Activated B cell treated with CpG ODN at 0.5 μM for 24 hours (primary cell): ENCODE measurements around the gene NEDD9. TPM values are rescaled to one million over a fixed set of nuclear protein-coding genes. Genes with fewer than 3 reads are reported as not detected.

ENCODE experiments used
- ATAC-seq: fragments of 200-7000 bp; cut with Tn5 transposase; one replicate; pipeline ENCODE4 v1.10.0; 2021; ENCODE audit warnings: low read depth, mild to moderate bottlenecking, moderate library complexity
- CTCF ChIA-PET: fragments of 350-600 bp; sonication (Branson Sonifier 250); formaldehyde crosslinking; loops from one replicate; lab custom pipeline; 2021; ENCODE audit warnings: antibody characterized with exemption; lab: Charles Lee
- POLR2A ChIA-PET: fragments of 350-600 bp; sonication (Branson Sonifier 250); formaldehyde crosslinking; loops from one replicate; lab custom pipeline; 2021; ENCODE audit warnings: antibody characterized with exemption; lab: Charles Lee
- DNase-seq: peaks from one replicate; pipeline ENCODE4 v3.0.0; 2022
- H3K27ac Mint-ChIP-seq: one replicate; pipeline ENCODE4 v1.8.0; 2020; ENCODE audit warnings: mixed read lengths
- H3K27me3 Mint-ChIP-seq: one replicate; pipeline ENCODE4 v1.8.0; 2021; ENCODE audit warnings: mixed read lengths
- H3K36me3 Mint-ChIP-seq: one replicate; pipeline ENCODE4 v1.8.0; 2021; ENCODE audit warnings: low read depth, mixed read lengths
- H3K4me1 Mint-ChIP-seq: one replicate; pipeline ENCODE4 v1.8.0; 2021; ENCODE audit warnings: mixed read lengths
- H3K4me3 Mint-ChIP-seq: one replicate; pipeline ENCODE4 v1.8.0; 2020; ENCODE audit warnings: mild to moderate bottlenecking, mixed read lengths
- H3K9me3 Mint-ChIP-seq: one replicate; pipeline ENCODE4 v1.8.0; 2020; ENCODE audit warnings: mixed read lengths
- CTCF ChIP-seq: fragments of 200-600 bp; IDR thresholded peaks from one replicate; pipeline ENCODE4 v1.8.0; 2022; ENCODE audit warnings: antibody characterized with exemption, mild to moderate bottlenecking
- intact Hi-C: fragments of 100-400 bp; cut with micrococcal nuclease; formaldehyde crosslinking; loops from one replicate; pipeline ENCODE4 v1.15.1; 2024
- total RNA-seq: library from RNA; stranded (reverse); gene quantifications from 2 replicates; pipeline ENCODE4 v1.2.3, GENCODE V29; 2022

Gene NEDD9
- total RNA-seq, 1 donor from 2014 or later = 61.9 TPM

GRCh38 chr6:11189865-11190624, 42.4 kb downstream of the NEDD9 start:
- DNase-seq (no peak), ATAC-seq (no peak)
- Mint-ChIP-seq H3K4me1 (no peaks in the 10 kb centered on the region), H3K36me3 (peaks cover 85% of the 10 kb centered on the region), H3K9me3 (no peaks in the 10 kb centered on the region), H3K27me3 (no peaks in the 10 kb centered on the region), H3K27ac (no peak overlapping the region), H3K4me3 (no peak overlapping the region)
- no peak for TF ChIP-seq CTCF
- ChIA-PET POLR2A (interaction anchor here (0.6 kb wide), 1 partner anchor 58 kb away, joined by 3 read pairs; no protein-coding TSS in a partner anchor), CTCF (interaction anchor here (0.9 kb wide), 1 partner anchor 306 kb away, joined by 5 read pairs; no protein-coding TSS in a partner anchor)
- intact Hi-C loops = no loop called here

DNA sequence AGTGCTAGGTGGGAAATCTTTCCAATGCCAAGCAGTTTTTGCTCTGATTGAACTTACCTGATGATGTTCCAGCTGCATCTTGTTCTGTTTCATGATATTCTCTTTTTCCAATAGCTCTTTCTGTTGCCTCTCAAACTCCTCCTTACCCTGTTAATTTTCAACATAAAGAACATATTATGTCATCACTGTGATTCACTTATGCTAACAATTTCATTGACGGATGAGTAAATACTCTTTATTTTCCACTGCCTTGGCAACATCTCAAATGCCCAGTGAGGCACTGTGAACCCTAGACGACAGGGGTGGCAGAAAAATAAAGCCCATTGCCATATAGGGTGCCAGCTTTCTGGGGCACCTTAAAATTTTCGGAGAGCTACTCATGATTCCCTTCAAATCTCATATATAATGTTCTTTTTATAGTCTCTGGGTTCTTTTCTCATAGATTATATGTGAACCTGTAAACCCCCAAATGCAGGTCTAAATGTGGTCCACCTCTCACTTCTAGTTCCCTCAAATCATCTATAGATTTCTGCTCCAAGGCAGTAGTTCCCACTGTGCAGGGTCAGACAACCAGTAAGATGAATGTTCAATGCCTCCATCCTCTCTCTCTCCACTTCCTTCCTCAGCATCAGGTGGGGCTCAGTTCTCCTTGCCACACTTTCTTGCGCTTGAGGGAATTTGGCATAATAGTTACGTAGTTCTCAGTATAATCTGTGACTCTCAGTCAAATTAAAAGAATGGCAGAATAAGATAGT, 44.1 kb downstream of the NEDD9 start:
- Mint-ChIP-seq H3K4me3 (no peak overlapping the region), H3K27me3 (no peaks in the 10 kb centered on the region), H3K36me3 (peaks cover 91% of the 10 kb centered on the region), H3K9me3 (no peaks in the 10 kb centered on the region), H3K27ac (no peak overlapping the region), H3K4me1 (no peaks in the 10 kb centered on the region)
- ATAC-seq (no peak), DNase-seq (no peak)
- CTCF ChIA-PET = interaction anchor here (0.9 kb wide), 1 partner anchor 16 kb away, joined by 5 read pairs; no protein-coding TSS in a partner anchor
- TF ChIP-seq CTCF = no peak
- POLR2A ChIA-PET = interaction anchor here (0.6 kb wide), 1 partner anchor 464 kb away, joined by 3 read pairs; no protein-coding TSS in a partner anchor
- intact Hi-C loops = no loop called here

GRCh38 chr6:11187301-11187700, 45.2 kb downstream of the NEDD9 start:
- peaks cover 93% of the 10 kb centered on the region for H3K36me3 Mint-ChIP-seq
- DNase-seq = no peak
- no peaks in the 10 kb centered on the region for H3K4me1 Mint-ChIP-seq
- no peak overlapping the region for H3K4me3 Mint-ChIP-seq
- ChIA-PET POLR2A (interaction anchor here (1.2 kb wide), 1 partner anchor 272 kb away, joined by 3 read pairs; no protein-coding TSS in a partner anchor), CTCF (interaction anchor here (1.3 kb wide), 1 partner anchor 388 kb away, joined by 4 read pairs; no protein-coding TSS in a partner anchor)
- no peaks in the 10 kb centered on the region for H3K27me3 Mint-ChIP-seq
- H3K27ac Mint-ChIP-seq = no peak overlapping the region
- intact Hi-C loops = loop anchor here (2.0 kb wide), 1 partner anchor 16 kb away; no protein-coding TSS in a partner anchor
- H3K9me3 Mint-ChIP-seq = no peaks in the 10 kb centered on the region
- TF ChIP-seq CTCF = no peak
- ATAC-seq = no peak

DNA sequence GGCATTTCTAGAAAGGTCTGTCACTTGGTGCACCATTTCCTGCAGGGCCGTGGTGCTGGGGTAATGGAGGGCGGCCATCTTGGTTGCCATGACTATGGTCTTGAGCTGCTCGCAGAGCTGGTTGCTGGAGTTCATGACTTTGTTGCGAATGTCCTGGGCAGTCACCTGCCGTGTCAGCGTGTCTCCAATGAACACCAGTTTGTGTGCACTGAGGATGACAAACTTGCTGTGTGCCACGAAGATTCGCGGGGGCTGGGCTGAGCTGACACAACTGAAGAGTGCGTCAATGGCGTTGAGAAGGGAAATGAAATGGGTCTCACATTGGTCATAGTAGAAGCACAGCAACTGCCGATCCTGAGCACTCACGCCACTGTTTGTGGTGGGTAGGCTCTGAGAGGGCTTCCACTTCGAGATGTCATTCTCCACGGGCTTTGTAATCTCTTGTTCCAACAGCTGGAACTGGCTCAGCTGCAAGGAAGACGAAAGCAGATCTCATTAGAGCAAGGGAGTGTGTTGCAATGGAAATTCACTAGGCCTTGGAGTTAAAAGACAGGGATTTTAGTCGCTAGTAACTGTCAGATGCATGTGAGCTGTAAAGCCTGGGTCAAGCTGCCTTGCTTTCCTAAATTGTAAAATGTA, 47.1 kb downstream of the NEDD9 start:
- ChIA-PET CTCF (interaction anchor here (2.3 kb wide), 1 partner anchor 311 kb away, joined by 7 read pairs; no protein-coding TSS in a partner anchor), POLR2A (no interaction called here)
- DNase-seq = no peak
- no peak for ATAC-seq
- TF ChIP-seq CTCF = no peak
- Mint-ChIP-seq H3K36me3 (peaks cover 82% of the 10 kb centered on the region), H3K9me3 (peaks cover 4% of the 10 kb centered on the region), H3K4me1 (no peaks in the 10 kb centered on the region), H3K4me3 (no peak overlapping the region), H3K27ac (no peak overlapping the region), H3K27me3 (no peaks in the 10 kb centered on the region)
- intact Hi-C loops = no loop called here
